KMS-11 (cell line): ENCODE data around the gene SRSF3.

ENCODE experiments used
- H2AFZ ChIP-seq: fragments of 200-600 bp; sonication (generic); 2 replicates; pipeline ENCODE4 v1.6.1; 2016; ENCODE audit warnings: antibody characterized with exemption, mixed run types, low read depth
- H3K27ac ChIP-seq: fragments of 200-600 bp; sonication (generic); 2 replicates; pipeline ENCODE4 v1.6.1; 2016; ENCODE audit warnings: mild to moderate bottlenecking, mixed run types
- H3K27me3 ChIP-seq: fragments of 200-600 bp; sonication (generic); 2 replicates; pipeline ENCODE4 v1.6.1; 2017; ENCODE audit warnings: mild to moderate bottlenecking, low read depth, mixed run types, moderate library complexity; ENCODE audit not compliant: insufficient read depth
- H3K36me3 ChIP-seq: fragments of 200-600 bp; sonication (generic); 2 replicates; pipeline ENCODE4 v1.6.1; 2017; ENCODE audit warnings: mild to moderate bottlenecking, mixed run types; ENCODE audit not compliant: insufficient read depth
- H3K4me1 ChIP-seq: fragments of 200-600 bp; sonication (generic); 2 replicates; pipeline ENCODE4 v1.6.1; 2016; ENCODE audit warnings: mild to moderate bottlenecking, low read depth, mixed run types; ENCODE audit not compliant: poor library complexity, severe bottlenecking
- H3K4me2 ChIP-seq: fragments of 200-600 bp; sonication (generic); 2 replicates; pipeline ENCODE4 v1.7.0; 2016; ENCODE audit warnings: mild to moderate bottlenecking, mixed run types
- H3K4me3 ChIP-seq: fragments of 200-600 bp; sonication (generic); IDR thresholded peaks from 2 replicates; pipeline ENCODE4 v1.6.1; 2017; ENCODE audit warnings: low read depth, low read length, mixed read lengths; ENCODE audit not compliant: insufficient read depth
- H3K79me2 ChIP-seq: fragments of 200-600 bp; sonication (generic); 2 replicates; pipeline ENCODE4 v1.6.1; 2016; ENCODE audit warnings: low read depth, mixed run types; ENCODE audit not compliant: insufficient read depth
- H3K9ac ChIP-seq: fragments of 200-600 bp; sonication (generic); 2 replicates; pipeline ENCODE4 v1.6.1; 2016; ENCODE audit warnings: mild to moderate bottlenecking, mixed run types
- H4K20me1 ChIP-seq: fragments of 200-600 bp; sonication (generic); 2 replicates; pipeline ENCODE4 v1.6.1; 2016; ENCODE audit warnings: mild to moderate bottlenecking, mixed run types; ENCODE audit not compliant: insufficient read depth
- CTCF ChIP-seq: fragments of 200-600 bp; sonication (generic); conservative IDR thresholded peaks from 2 replicates; pipeline ENCODE4 v1.6.1; 2017; ENCODE audit warnings: low read depth, mild to moderate bottlenecking, antibody characterized with exemption, low read length, moderate library complexity, mixed read lengths

The SRSF3 gene

DNA sequence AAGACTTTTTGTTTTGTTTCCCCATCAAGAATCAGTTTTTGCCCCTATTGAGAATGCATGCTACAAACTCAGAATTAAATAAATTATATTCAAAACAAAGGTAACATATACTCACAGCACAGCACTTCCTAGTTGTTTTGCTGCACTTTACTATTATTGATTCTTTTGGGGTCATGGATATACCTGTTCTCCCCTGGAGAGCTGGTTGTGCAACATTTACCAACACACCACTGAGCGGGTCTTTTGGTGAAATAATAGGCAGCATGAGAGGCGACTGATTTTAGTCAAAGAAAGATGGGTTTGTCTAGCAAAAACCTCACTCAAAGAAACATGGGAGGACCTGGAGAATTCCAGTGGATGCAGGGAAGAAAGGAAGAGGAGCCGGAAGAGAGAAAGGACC is 44.4 kb downstream of the SRSF3 start:
- H3K9ac ChIP-seq, result no peak overlapping the region
- H3K36me3 ChIP-seq, result no peaks in the 10 kb centered on the region
- H3K4me2 ChIP-seq, result no peak overlapping the region
- H4K20me1 ChIP-seq, result no peaks in the 10 kb centered on the region
- H3K4me3 ChIP-seq, result no peak overlapping the region
- no peak overlapping the region for H3K27ac ChIP-seq
- no peaks in the 10 kb centered on the region for H3K27me3 ChIP-seq
- no peak for TF ChIP-seq CTCF
- no peak overlapping the region for H2AFZ ChIP-seq
- H3K4me1 ChIP-seq, result no peaks in the 10 kb centered on the region
- H3K79me2 ChIP-seq, result no peaks in the 10 kb centered on the region

- Histone ChIP-seq H3K4me2 (no peak overlapping the region), H3K79me2 (no peaks in the 10 kb centered on the region), H3K36me3 (no peaks in the 10 kb centered on the region), H3K9ac (no peak overlapping the region), H3K4me1 (no peaks in the 10 kb centered on the region), H4K20me1 (no peaks in the 10 kb centered on the region), H3K27ac (no peak overlapping the region), H3K4me3 (no peak overlapping the region), H2AFZ (no peak overlapping the region), H3K27me3 (no peaks in the 10 kb centered on the region)
- no peak for TF ChIP-seq CTCF
Observed at GRCh38 chr6:36639171-36639808, 45.1 kb downstream of the SRSF3 start.

DNA sequence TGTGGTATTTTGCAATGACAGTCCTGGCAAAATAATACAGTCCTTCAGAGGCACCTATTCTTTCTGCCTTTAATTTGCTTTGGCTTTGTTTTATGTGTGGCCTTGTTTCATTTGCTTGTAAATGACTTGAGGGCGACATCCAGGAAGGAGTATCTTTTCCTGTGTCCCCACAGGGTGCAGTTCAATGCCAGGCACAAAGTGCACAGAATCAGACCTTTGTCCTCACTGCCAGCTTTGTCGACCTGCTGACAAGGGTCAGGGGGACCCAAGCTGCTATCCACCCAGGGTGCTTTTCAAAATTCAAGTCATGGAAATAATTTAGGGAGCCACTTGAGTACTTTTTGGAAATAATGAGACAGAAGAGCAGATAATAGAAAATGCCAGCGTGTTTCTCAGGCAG is 47.4 kb downstream of the SRSF3 start:
- no peak overlapping the region for H3K4me3 ChIP-seq

GRCh38 chr6:36642913-36643817 is 49.0 kb downstream of the SRSF3 start:
- Histone ChIP-seq H3K79me2 (no peaks in the 10 kb centered on the region), H3K4me3 (no peak overlapping the region), H3K27ac (no peak overlapping the region), H3K4me2 (no peak overlapping the region), H2AFZ (no peak overlapping the region), H3K9ac (no peak overlapping the region), H3K4me1 (no peaks in the 10 kb centered on the region), H3K36me3 (no peaks in the 10 kb centered on the region), H3K27me3 (no peaks in the 10 kb centered on the region), H4K20me1 (no peaks in the 10 kb centered on the region)
- no peak for TF ChIP-seq CTCF

More for the DNA sequence above, 47.4 kb downstream of the SRSF3 start:
- Histone ChIP-seq H3K9ac (no peak overlapping the region), H4K20me1 (no peaks in the 10 kb centered on the region), H3K4me1 (no peaks in the 10 kb centered on the region), H2AFZ (no peak overlapping the region), H3K27ac (no peak overlapping the region), H3K27me3 (no peaks in the 10 kb centered on the region), H3K79me2 (no peaks in the 10 kb centered on the region), H3K36me3 (no peaks in the 10 kb centered on the region), H3K4me2 (no peak overlapping the region)
- no peak for TF ChIP-seq CTCF
